NCI-H2081 treated with DMSO at 0.1 percent for 48 hours (cell line): Measurements from ENCODE around the gene ARMC5.
A peak's percentile ranks its signal among the peaks of the same experiment; 100 is the strongest.
"Not testable (repeated sequence)": the region's sequence is repeated elsewhere in the genome, so short reads cannot be mapped to it uniquely, and the experiment has no call there.

ENCODE experiments used
- DNase-seq: peaks from one replicate; lab custom pipeline; 2025; lab: John Stamatoyannopoulos, UW

ARMC5 gene

GRCh38 chr16:31458844-31459686, at the start of gene ARMC5:
Gene ARMC5 (plus strand): TSS chr16:31459501. CDS start chr16:31459525, 24 bp downstream.
- peak; percentile 70 for DNase-seq

DNA sequence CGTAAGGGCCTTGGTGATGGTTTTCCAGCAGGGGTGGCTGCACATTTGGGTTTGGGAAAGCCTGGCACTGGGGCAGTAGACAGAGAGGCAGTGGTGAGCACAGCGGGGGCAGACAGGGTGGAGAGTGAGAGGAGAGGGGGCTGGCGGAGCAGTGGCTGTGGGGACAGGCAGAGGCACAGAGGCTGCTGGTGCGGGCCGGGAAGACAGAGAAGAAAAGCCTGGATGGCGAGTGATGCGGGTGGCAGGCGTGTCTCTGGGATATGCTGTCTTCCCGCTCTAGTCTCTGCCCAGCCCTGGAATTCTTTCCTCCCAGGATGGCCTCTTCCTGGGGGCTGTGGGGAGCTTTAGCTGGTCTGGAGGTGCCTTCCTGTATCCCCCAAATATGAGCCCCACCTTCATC, 49.2 kb upstream of the ARMC5 start:
- no peak for DNase-seq

- no peak for DNase-seq
Observed at GRCh38 chr16:31411024-31411844, 48.1 kb upstream of the ARMC5 start.

- DNase-seq: no peak
Observed at GRCh38 chr16:31412750-31413149, 46.6 kb upstream of the ARMC5 start.

DNA sequence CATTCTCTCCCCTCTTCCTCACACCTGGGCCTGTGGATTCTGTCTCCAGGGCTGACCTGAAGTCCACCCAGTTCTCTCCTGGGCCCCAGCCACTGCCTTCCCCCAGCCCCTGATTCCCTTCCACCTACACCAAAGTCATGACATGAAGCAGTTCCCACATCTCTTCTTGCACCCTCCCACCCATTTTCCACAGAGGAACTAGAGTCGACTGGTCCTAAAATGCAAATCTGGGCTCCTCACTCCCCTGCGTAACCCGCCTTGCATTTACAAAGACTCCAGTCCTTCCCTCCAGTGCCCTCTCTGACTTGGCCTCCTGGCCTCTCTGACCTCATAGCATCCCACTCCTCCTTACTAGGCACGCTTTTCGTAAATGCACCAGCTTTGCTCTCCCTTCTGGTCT, 45.9 kb upstream of the ARMC5 start:
- no peak for DNase-seq

DNA sequence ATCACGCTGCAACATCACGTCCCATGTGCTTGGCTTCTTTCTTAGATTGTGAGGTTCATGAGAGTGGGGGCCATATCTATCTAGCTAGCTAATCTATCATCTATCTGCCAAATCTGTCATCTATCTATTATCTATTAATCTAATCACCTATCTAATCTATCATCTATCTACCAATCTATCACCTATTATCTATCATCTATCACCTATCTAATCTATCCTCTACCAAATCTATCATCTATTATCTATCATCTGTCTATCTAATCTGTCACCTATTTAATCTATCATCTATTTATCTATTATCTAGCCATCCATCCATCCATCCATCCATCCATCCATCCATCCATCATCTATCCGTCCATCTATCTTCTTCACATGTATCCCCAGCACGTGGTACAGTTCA, 45.4 kb upstream of the ARMC5 start:
- no peak for DNase-seq

- DNase-seq: no peak
Observed at GRCh38 chr16:31414706-31415105, 44.6 kb upstream of the ARMC5 start.

DNA sequence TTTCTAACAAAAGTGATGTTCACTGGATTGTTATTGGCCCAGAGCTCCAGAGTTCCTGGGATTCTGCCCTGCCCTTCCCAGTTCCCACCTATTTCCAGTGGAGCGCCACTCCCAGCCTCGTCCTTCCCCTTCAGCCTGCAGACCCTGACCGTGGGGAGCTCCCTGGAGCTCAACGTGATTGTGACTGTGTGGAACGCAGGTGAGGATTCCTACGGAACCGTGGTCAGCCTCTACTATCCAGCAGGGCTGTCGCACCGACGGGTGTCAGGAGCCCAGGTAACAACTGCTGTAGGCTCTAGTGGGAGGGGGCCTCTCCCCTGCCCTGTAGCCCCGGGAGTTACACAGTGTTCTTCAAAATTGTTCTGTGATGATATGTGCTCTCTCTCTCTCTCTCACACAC, 42.9 kb upstream of the ARMC5 start:
- DNase-seq: no peak

DNA sequence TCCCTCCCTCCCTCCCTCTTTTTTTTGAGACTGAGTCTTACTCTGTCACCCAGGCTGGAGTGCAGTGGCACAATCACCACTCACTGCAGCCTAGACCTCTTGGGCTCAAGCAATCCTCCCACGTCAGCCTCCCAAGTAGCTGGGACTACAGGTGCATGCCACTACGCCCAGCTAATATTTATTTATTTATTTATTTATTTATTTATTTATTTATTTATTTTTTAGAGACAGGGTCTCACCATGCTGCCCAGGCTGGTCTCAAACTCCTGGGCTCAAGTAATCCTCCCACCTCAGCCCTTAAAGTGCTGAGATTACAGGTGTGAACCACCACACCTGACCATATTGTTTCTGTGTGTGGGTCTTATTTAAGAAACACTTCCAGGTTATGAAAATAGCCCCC, 42.3 kb upstream of the ARMC5 start:
- not testable (repeated sequence) for DNase-seq

GRCh38 chr16:31417916-31418315, 41.4 kb upstream of the ARMC5 start:
- no peak for DNase-seq

DNA sequence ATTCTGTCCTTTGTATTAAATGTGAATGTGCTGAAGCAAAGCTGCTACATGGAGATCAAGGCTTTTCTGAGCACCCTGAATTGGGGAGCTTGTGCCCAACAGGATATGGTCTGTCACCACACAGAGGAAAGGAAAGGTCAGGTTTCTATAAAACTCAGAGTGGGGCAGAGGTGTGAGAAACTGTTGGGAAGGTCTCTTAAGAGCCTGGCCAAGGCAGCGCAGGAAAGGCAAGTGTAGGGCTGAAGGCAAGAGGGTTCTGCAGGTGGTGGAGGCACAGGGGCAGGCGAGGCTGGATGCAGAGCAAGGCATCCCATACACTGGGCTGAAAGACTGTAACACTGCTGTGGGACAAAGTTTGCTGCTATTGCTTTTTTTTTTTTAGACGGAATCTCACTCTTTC, 39.3 kb upstream of the ARMC5 start:
- no peak for DNase-seq

DNA sequence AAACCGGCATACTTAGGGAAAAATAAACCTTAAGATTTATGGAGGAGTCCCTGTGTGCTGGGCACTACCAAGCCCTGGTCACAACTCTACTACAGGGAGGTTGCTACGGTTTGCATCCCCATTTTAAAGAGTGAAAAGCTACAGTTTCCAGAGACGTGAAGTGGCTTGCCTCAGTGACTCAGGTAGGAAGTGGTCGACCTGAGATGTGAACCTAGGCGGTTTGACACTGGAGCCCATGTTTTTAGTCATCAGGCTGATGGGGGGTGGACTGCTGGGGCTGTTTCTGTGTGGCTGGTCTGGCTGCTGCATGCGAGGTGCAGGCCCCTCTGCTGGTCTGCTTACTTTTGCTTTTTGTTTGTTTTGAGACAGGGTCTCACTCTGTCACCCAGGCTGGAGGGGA, 37.7 kb upstream of the ARMC5 start:
- DNase-seq: no peak

DNA sequence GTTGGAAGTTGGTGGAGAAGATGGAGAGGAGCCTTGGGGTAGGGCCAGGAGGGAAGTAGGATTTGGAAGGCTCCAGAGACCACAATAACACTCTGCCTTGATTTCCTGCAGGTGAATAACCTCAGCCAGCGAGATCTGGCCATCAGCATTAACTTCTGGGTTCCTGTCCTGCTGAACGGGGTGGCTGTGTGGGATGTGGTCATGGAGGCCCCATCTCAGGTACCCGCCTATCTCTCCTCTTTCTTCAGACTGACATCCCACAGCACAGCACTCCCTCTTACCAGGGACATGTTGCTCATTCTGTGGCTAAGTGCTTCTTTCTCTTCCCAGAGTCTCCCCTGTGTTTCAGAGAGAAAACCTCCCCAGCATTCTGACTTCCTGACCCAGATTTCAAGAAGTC, 36.1 kb upstream of the ARMC5 start:
- no peak for DNase-seq

DNA sequence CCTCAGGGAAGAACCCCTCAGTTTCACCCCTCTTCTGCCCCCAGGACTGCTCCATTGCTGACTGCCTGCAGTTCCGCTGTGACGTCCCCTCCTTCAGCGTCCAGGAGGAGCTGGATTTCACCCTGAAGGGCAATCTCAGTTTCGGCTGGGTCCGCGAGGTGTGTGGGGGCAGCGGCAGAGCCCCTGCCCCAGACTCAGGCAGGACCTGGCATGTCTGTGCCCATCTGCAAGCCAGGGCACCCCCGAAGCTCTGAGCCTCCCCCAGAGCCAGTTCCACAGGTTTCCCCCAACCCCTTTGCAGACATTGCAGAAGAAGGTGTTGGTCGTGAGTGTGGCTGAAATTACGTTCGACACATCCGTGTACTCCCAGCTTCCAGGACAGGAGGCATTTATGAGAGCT, 35.5 kb upstream of the ARMC5 start:
- no peak for DNase-seq

DNA sequence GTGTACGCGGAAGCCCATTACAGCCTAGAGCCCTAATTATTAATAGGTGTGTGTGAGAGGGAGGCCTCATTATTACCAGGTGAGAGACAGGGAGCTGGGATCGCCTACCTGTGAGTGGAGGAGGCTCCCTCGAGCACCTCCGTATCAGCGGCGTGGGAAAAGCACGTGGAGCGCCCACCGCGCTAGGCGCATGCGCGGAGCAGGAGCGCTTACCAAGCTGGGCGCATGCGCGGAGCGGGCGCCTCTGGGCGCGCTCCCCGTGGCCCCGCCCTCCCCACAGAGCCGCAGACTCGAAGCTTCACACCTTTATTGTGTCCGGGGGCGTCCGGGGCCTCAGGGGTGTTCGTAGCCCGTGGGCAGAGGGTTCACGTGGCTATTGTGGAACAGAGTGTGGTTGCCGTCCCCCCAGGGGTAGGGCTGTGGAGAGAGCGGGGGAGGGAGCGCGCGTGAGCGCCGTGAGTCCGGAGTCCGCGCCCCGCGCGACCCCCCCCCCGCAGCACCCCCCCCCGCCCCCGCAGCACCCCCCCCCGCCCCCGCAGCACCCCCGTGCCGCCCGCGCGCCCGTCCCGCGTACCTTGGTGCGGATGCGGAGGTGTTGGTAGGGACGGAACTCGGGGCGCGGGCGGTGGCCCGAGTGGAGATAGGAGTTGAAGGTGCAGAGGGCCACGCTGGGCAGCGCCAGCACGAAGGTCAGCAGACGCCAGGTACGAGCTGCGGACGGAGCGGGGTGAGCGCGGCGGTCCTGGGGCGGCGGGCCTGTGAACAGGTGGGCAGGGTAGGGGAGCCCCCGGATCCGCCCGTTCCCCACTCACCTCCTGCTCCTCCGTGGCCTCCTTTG, 31.6 kb upstream of the ARMC5 start:
- DNase-seq: no peak

DNA sequence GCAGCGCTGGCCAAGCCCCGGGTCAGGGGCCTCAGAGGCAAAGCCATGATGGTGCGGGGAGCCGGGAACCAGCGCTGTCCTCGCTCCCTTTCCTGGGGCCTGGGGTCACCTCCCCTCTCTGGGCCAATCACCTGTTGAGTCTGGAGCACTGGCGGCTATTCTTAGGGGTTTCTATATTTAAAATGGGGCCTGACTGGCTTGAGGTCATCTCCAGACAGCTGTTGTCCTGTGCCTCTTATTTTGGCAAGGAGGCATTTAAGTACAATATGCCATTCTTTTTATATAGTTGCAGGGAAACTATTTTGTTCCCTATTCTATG, 31.1 kb upstream of the ARMC5 start, which contains the start of gene COX6A2:
Gene COX6A2, minus strand, starts transcription at position 82 of the 319 bp plus-strand sequence. Its CDS starts 35 bp downstream, at position 47.
- no peak for DNase-seq

GRCh38 chr16:31428638-31429247, 30.6 kb upstream of the ARMC5 start:
- no peak for DNase-seq

DNA sequence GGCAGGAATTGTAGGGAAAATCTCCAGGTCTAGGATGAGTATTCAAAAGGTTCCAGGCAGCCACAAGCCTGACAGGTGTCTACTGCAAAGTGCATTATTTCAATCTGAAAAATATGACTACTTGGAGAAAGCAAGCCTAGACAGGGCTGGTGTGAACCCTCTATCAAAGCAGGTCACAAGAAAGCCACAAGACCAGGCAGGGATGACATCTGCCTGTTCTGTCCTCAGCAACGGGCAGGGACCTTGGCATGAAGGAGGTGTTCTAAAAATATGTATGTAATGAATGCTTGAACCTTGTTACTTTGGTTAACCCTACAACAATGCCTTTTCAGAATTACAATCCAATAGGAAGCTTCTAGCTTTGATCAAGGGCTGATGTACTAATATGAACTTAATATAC, 30.0 kb upstream of the ARMC5 start:
- DNase-seq: no peak

- no peak for DNase-seq
Observed at GRCh38 chr16:31429796-31430195, 29.5 kb upstream of the ARMC5 start.

DNA sequence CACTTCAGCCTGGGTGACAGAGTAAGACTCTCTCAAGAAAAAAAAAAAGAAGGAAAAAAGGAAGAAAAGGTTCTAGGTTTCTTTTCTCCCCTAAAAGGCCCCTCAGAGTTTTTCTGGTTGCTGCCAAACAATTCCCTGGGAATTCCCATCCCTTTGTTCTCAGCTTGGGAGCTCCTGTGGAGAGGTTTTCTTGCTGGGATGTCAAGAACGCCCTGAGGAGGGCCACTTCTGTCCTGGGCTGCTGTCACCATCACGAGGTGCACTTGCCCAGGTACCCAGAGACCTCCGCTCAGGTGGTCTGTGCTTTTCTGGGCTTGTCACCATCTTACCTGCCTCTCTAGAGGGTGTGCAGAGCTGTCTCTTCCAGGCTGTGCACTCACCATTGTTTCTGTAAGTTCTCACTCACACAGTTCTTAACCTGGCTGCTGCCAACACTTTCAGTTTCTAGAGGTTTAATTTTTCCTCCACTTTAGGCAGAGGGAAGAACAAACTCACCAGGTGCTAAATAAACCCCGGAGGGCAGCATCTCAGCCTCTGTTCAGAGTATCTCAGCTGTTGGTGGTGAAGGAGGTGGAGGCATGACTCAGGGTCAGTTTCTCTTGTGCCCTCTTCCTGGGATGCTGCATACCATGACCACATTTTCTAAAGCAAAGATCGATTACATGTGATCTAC, 28.8 kb upstream of the ARMC5 start:
- no peak for DNase-seq
